ENCODE data around the gene PEX5L. TPM values are rescaled to one million over a fixed set of nuclear protein-coding genes. Genes with fewer than 3 reads are reported as not detected.

PEX5L gene
- total and polyA plus RNA-seq, 12 donors, result 0.01 to 0.94 (median 0.36) TPM; not detected in 3

GRCh38 chr3:179970746-179971145, 66.0 kb downstream of the PEX5L start:
- DNase-seq, result no peak
- H3K4me1 ChIP-seq, result no peaks in the 10 kb centered on the region
- no peak overlapping the region for H3K4me3 ChIP-seq
- H3K36me3 ChIP-seq, result no peaks in the 10 kb centered on the region
- H3K9me3 ChIP-seq, result no peaks in the 10 kb centered on the region
- intact Hi-C loops (cut with DNase I), result no loop called here
- no peak for ATAC-seq
- WGBS, 2 donors, result 82 to 90% methylated on average over 2 of the region's 2 CpGs
- H3K27ac ChIP-seq, result no peak overlapping the region
- peaks cover 0 to 23% (median 8%) of the 10 kb centered on the region in 7 donors for H3K27me3 ChIP-seq
- TF ChIP-seq CTCF (IDR thresholded peaks at IDR 0.05), result no peak

DNA sequence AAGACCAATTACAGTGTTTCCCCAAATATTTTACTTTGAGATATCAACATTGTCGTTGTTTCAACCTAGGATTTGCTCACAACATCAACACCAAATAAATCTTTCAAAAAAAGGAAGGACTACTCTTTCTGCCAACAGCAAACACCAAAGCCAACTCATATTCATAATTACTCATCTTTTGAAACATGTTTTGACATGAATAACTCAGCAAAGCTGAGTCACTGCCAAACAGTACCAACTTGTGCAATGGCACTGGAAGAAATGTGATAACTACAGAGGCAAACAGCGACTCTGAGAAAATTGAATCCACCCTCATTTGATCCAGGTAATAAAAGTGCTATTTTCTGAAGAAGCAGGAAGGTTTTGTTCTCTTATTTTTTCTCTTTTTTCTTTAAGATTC, 67.2 kb downstream of the PEX5L start:
- H3K4me3 ChIP-seq, result no peak overlapping the region
- DNase-seq (no peak), ATAC-seq (no peak)
- no peak for TF ChIP-seq CTCF (IDR thresholded peaks at IDR 0.05)
- no peaks in the 10 kb centered on the region for H3K36me3 ChIP-seq
- WGBS, 2 donors, result 68 to 73% methylated on average over 2 of the region's 2 CpGs
- intact Hi-C loops (cut with DNase I), result no loop called here
- no peaks in the 10 kb centered on the region for H3K4me1 ChIP-seq
- no peak overlapping the region for H3K27ac ChIP-seq
- H3K27me3 ChIP-seq, result peaks cover 0 to 23% (median 8%) of the 10 kb centered on the region in 7 donors
- H3K9me3 ChIP-seq, result no peaks in the 10 kb centered on the region

DNA sequence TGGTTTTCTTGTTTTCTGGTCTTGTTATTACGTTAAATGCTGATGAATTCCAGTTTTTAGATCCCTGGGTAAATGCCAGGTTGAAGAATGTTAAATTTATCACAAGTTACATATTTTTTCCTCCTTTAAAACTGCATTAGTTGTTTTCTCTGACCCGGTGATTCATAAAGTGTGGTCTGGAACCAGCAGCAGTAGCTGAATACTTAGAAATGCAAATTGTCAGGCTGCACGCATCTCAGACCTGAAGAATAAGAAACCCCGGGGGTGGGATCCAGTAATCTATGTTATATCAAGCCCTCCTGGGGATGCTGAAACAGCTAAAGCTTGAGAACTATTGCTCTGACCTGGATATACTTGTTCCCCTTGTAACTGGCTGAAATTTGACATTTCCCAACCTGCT, 69.1 kb downstream of the PEX5L start:
- no peaks in the 10 kb centered on the region for H3K36me3 ChIP-seq
- no peak for TF ChIP-seq CTCF (IDR thresholded peaks at IDR 0.05)
- ATAC-seq (no peak), DNase-seq (no peak)
- H3K4me3 ChIP-seq, result no peak overlapping the region
- no peaks in the 10 kb centered on the region for H3K4me1 ChIP-seq
- no peaks in the 10 kb centered on the region for H3K9me3 ChIP-seq
- intact Hi-C loops (cut with DNase I), result no loop called here
- no peak overlapping the region for H3K27ac ChIP-seq
- H3K27me3 ChIP-seq, result peaks cover 0 to 11% (median 3%) of the 10 kb centered on the region in 7 donors
- WGBS, 2 donors, result 51 to 58% methylated on average over 4 of the region's 4 CpGs

GRCh38 chr3:179964890-179965289, 71.8 kb downstream of the PEX5L start:
- H3K27me3 ChIP-seq, result peaks cover 0 to 11% (median 0%) of the 10 kb centered on the region in 7 donors
- H3K4me1 ChIP-seq, result no peaks in the 10 kb centered on the region
- WGBS, 2 donors, result 15 to 68% methylated on average over 3 of the region's 3 CpGs
- H3K9me3 ChIP-seq, result no peaks in the 10 kb centered on the region
- ATAC-seq (no peak), DNase-seq (no peak)
- H3K27ac ChIP-seq, result no peak overlapping the region
- no peak overlapping the region for H3K4me3 ChIP-seq
- TF ChIP-seq CTCF (IDR thresholded peaks at IDR 0.05), result no peak
- intact Hi-C loops (cut with DNase I), result no loop called here
- no peaks in the 10 kb centered on the region for H3K36me3 ChIP-seq

Measured in heart right ventricle (tissue), 16 donors.